HL-60 (cell line): Measurements from ENCODE around the gene IL1A.

Experiments
- DNase-seq, 2 experiments: peaks; one replicate each; pipeline ENCODE4 v3.0.0-alpha.2; 2010 to 2020; ENCODE audit warnings: low read depth in 1 of 2, low spot score in 1 of 2
- H3K27ac ChIP-seq: fragments of 250-450 bp; sonication (Bioruptor Pico); replicated peaks from 2 replicates; pipeline ENCODE4 v1.5.1; 2020; ENCODE audit warnings: mild to moderate bottlenecking, moderate library complexity
- H3K27me3 ChIP-seq: fragments of 250-450 bp; sonication (Bioruptor Pico); 2 replicates; pipeline ENCODE4 v1.5.1; 2021; ENCODE audit warnings: mild to moderate bottlenecking, moderate library complexity; ENCODE audit not compliant: insufficient read depth, poor library complexity, severe bottlenecking
- H3K4me3 ChIP-seq: replicated peaks from 2 replicates; pipeline ENCODE4 v1.5.1; 2011; ENCODE audit warnings: mild to moderate bottlenecking, control low read depth, low read length; ENCODE audit not compliant: insufficient read depth
- GABPA ChIP-seq: IDR thresholded peaks from 2 replicates; pipeline ENCODE4 v1.6.1; 2012; ENCODE audit warnings: low read depth
- POLR2AphosphoS5 ChIP-seq: IDR thresholded peaks from 2 replicates; pipeline ENCODE4 v1.6.1; 2012; ENCODE audit warnings: low read depth
- SPI1 ChIP-seq: IDR thresholded peaks from 2 replicates; pipeline ENCODE4 v1.6.1; 2012; ENCODE audit warnings: low read depth, mild to moderate bottlenecking, borderline replicate concordance
- TF ChIP-seq, protein P1 (sequence below): IDR thresholded peaks from 2 replicates; pipeline ENCODE4 v1.6.1; 2012; ENCODE audit warnings: low read depth; ENCODE audit not compliant: insufficient replicate concordance
- TF ChIP-seq, protein P2 (sequence below): IDR thresholded peaks from one replicate; pipeline ENCODE4 v1.5.1; 2011; ENCODE audit warnings: low read length, control low read depth, inconsistent platforms; ENCODE audit not compliant: insufficient read depth

IL1A gene

DNA sequence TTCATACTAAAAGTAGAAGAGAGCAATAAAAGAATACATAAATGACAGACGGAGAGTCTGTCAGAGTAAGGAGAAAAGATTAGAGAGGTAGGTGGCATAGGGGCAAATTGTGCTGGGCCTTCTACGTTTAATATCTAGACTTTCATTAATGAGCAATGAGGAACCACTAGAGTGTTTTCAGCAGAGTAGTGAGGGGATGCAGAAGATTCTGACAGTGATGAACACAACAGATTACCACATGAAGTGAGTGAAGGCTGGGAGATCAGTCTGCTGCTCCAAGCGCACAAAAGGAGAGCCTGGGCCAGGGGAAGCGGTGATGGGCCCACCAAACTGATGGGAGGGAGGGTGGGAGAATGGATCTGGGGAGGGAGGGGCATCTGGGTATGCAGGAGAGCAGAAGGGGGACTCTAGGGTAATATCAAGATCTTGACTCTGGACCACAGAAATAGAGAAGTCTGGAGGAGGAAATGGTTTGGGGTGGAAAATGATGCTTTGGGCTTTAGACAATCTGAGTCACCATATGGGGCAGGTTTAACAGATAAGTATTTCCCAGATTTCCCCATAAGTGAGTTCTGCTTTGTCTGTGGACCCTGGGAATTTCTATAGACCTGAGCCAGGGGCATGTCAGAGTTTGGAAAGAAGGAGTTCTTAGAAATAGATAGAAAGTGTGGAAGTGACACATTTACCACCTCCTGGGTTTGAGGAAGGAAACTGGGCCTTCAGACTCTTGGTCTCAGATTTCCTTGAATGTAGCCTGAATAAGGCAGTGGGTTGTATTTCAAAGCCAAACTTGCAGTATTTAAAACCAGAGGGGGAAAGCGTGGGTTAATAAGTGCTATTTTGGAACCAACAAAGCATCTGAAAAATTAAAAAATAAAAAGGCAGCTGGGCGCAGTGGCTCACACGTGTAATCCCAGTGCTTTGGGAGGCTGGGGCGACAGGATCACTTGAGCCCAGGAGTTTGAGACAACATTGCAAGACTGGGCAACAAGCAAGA is 15.0 kb upstream of the IL1A start:
- peak in 1 of 2 experiments; percentile 42 for DNase-seq
- no peak for TF ChIP-seq POLR2AphosphoS5
- TF ChIP-seq GABPA = no peak
- TF ChIP-seq, protein P1, sequence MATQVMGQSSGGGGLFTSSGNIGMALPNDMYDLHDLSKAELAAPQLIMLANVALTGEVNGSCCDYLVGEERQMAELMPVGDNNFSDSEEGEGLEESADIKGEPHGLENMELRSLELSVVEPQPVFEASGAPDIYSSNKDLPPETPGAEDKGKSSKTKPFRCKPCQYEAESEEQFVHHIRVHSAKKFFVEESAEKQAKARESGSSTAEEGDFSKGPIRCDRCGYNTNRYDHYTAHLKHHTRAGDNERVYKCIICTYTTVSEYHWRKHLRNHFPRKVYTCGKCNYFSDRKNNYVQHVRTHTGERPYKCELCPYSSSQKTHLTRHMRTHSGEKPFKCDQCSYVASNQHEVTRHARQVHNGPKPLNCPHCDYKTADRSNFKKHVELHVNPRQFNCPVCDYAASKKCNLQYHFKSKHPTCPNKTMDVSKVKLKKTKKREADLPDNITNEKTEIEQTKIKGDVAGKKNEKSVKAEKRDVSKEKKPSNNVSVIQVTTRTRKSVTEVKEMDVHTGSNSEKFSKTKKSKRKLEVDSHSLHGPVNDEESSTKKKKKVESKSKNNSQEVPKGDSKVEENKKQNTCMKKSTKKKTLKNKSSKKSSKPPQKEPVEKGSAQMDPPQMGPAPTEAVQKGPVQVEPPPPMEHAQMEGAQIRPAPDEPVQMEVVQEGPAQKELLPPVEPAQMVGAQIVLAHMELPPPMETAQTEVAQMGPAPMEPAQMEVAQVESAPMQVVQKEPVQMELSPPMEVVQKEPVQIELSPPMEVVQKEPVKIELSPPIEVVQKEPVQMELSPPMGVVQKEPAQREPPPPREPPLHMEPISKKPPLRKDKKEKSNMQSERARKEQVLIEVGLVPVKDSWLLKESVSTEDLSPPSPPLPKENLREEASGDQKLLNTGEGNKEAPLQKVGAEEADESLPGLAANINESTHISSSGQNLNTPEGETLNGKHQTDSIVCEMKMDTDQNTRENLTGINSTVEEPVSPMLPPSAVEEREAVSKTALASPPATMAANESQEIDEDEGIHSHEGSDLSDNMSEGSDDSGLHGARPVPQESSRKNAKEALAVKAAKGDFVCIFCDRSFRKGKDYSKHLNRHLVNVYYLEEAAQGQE = no peak
- peak; percentile 86 for TF ChIP-seq SPI1
- TF ChIP-seq, protein P2, sequence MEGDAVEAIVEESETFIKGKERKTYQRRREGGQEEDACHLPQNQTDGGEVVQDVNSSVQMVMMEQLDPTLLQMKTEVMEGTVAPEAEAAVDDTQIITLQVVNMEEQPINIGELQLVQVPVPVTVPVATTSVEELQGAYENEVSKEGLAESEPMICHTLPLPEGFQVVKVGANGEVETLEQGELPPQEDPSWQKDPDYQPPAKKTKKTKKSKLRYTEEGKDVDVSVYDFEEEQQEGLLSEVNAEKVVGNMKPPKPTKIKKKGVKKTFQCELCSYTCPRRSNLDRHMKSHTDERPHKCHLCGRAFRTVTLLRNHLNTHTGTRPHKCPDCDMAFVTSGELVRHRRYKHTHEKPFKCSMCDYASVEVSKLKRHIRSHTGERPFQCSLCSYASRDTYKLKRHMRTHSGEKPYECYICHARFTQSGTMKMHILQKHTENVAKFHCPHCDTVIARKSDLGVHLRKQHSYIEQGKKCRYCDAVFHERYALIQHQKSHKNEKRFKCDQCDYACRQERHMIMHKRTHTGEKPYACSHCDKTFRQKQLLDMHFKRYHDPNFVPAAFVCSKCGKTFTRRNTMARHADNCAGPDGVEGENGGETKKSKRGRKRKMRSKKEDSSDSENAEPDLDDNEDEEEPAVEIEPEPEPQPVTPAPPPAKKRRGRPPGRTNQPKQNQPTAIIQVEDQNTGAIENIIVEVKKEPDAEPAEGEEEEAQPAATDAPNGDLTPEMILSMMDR = no peak
- Histone ChIP-seq H3K27me3 (no peaks in the 10 kb centered on the region), H3K27ac (peak overlapping the region; percentile 10; the same call in 1 of the 2 replicates), H3K4me3 (no peak overlapping the region)

DNA sequence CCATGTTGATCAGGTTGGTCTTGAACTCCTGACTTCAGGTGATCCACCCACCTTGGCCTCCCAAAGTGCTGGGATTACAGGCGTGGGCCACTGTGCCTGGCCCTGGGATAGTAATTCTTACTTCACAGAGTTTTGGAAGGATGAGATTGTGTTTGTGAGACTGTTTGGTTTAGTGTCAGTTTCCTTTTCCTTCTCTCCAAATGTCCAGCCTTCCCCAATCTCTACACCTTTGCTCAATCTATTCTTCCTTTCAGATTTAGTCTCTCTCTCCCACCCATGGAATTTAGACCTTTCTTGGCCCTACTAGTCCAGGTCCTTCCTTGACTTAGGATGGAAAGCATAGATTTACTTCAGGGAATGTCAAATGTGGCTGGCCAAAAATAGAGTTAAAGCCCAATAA is 12.2 kb upstream of the IL1A start:
- H3K4me3 ChIP-seq = no peak overlapping the region
- no peaks in the 10 kb centered on the region for H3K27me3 ChIP-seq
- TF ChIP-seq, protein P1 = no peak
- no peak for TF ChIP-seq POLR2AphosphoS5
- TF ChIP-seq GABPA = no peak
- DNase-seq = no peak
- H3K27ac ChIP-seq = no peak overlapping the region

DNA sequence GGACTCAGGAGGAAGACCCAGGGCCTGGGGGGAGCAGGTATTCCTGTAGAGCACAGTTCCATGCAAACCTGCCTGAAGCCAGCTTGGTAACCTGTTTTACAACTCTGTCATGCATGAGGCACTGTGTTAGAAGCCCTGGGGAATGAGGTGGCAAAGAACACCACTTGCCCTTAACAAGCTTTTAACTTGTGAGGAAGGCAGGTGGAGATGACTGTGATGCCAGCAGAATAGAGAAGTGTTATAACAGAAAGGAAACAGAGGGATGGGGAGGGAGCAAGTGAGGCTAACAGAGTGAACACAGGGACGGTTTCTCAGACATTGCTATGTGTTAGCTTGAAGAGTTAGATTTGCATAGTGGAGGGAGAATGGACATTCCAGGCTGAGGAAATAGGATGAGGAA is 11.5 kb upstream of the IL1A start:
- H3K4me3 ChIP-seq = no peak overlapping the region
- H3K27me3 ChIP-seq = no peaks in the 10 kb centered on the region
- peak in 1 of 2 experiments; percentile 70 for DNase-seq
- H3K27ac ChIP-seq = peak overlapping the region; percentile 61
- TF ChIP-seq GABPA (no peak), SPI1 (peak; percentile 85; the same call in 1 of the 2 replicates)
- TF ChIP-seq, protein P2 = no peak

DNA sequence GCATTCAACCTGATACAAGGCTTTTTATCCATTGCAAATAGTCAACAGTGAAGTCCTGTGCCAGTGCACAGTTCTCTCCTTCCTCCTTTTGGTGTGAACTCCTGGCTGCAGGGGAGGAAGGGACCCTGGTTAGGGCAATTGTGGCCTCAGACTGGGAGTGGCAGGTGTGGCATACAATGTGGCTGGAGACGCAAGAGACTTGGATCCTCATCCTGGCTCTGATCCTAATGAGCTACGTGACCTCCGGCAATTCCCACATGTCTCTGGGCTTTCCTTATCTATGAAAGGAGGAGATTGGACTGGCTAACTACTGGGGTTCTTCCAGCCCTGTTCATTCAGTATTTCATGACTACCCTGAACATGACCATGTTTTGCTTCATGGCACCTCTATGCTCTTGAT is 10.5 kb upstream of the IL1A start:
- peak; percentile 51 to 60 for DNase-seq
- H3K27me3 ChIP-seq = no peaks in the 10 kb centered on the region
- no peak overlapping the region for H3K4me3 ChIP-seq
- peak overlapping the region; percentile 61 for H3K27ac ChIP-seq
- TF ChIP-seq SPI1 (peak; percentile 20; the same call in 1 of the 2 replicates), GABPA (no peak)
